Endodermal cell (in vitro differentiated cells): ENCODE results near the gene CYGB. TPM values are rescaled to one million over a fixed set of nuclear protein-coding genes. Genes with fewer than 3 reads are reported as not detected.
"Not testable (repeated sequence)": the region's sequence is repeated elsewhere in the genome, so short reads cannot be mapped to it uniquely, and the experiment has no call there.

Source experiments
- DNase-seq: peaks from one replicate; pipeline ENCODE4 v3.0.0-alpha.2; 2017
- H3K27ac ChIP-seq: 2 replicates; pipeline ENCODE4 v1.5.1; 2013; ENCODE audit warnings: mild to moderate bottlenecking, low read depth, low read length, moderate library complexity
- H3K27me3 ChIP-seq: 2 replicates; pipeline ENCODE4 v1.6.1; 2013; ENCODE audit warnings: mild to moderate bottlenecking, low read length, moderate library complexity; ENCODE audit not compliant: insufficient read depth, control insufficient read depth, poor library complexity, severe bottlenecking
- H3K36me3 ChIP-seq: 2 replicates; pipeline ENCODE4 v1.7.0; 2013; ENCODE audit warnings: mild to moderate bottlenecking, low read length, moderate library complexity; ENCODE audit not compliant: control insufficient read depth, insufficient read depth
- H3K4me1 ChIP-seq: one replicate; pipeline ENCODE4 v1.7.0; 2013; ENCODE audit warnings: low read length; ENCODE audit not compliant: control insufficient read depth, insufficient read depth
- H3K4me3 ChIP-seq: 2 replicates; pipeline ENCODE4 v1.5.1; 2013; ENCODE audit warnings: mild to moderate bottlenecking, low read length, moderate library complexity
- H3K9ac ChIP-seq: 2 replicates; pipeline ENCODE4 v1.6.1; 2013; ENCODE audit warnings: mild to moderate bottlenecking, low read length, moderate library complexity; ENCODE audit not compliant: poor library complexity, severe bottlenecking; ENCODE audit errors: extremely low read depth
- H3K9me3 ChIP-seq: 2 replicates; pipeline ENCODE4 v1.6.1; 2013; ENCODE audit warnings: mild to moderate bottlenecking, low read length, moderate library complexity; ENCODE audit not compliant: control insufficient read depth
- H3K27ac Mint-ChIP-seq: 2 replicates; pipeline ENCODE4 v1.8.0; 2020; ENCODE audit warnings: mixed read lengths
- H3K27me3 Mint-ChIP-seq: 2 replicates; pipeline ENCODE4 v1.8.0; 2021; ENCODE audit warnings: mild to moderate bottlenecking, mixed read lengths; ENCODE audit not compliant: insufficient read depth
- H3K36me3 Mint-ChIP-seq: 2 replicates; pipeline ENCODE4 v1.8.0; 2020; ENCODE audit warnings: low read depth, mixed read lengths
- H3K4me1 Mint-ChIP-seq: 2 replicates; pipeline ENCODE4 v1.8.0; 2020; ENCODE audit warnings: mixed read lengths
- H3K4me3 Mint-ChIP-seq: 2 replicates; pipeline ENCODE4 v1.8.0; 2020; ENCODE audit warnings: mild to moderate bottlenecking, moderate library complexity, mixed read lengths
- H3K9me3 Mint-ChIP-seq: 2 replicates; pipeline ENCODE4 v1.8.0; 2020; ENCODE audit warnings: mild to moderate bottlenecking, mixed read lengths
- WGBS, 2 experiments: methylation state at CpG; one replicate each; pipeline versions ENCODE4 v1.1.5 to v1.1.7; 2013; ENCODE audit warnings: missing lambda C conversion rate in 2 of 2, mixed read lengths in 1 of 2; ENCODE audit not compliant: insufficient coverage in 1 of 2, insufficient read length in 1 of 2; 5-methylcytosine and 5-hydroxymethylcytosine counted together
- total RNA-seq, 2 donors: library from RNA; stranded (reverse); fragmentation: NEBNext Ultra II Directional in 1 of 2; extraction: Animal tissue kit (Norgen Biotek cat#: 25700) in 1 of 2; gene quantifications; 2 replicates in 1 of 2; 3 replicates in 1 of 2; pipeline ENCODE4 v1.2.1, GENCODE V29; 2021
- TF ChIP-seq, protein P1 (sequence below): fragments of 200-600 bp; sonication (generic); conservative IDR thresholded peaks from 2 replicates; pipeline ENCODE4 v1.5.0; 2021; ENCODE audit warnings: antibody characterized with exemption, mild to moderate bottlenecking

Gene CYGB
- total RNA-seq, 2 donors from 2014 or later, result 2.0 to 3.4 TPM

- Mint-ChIP-seq H3K27me3 (no peaks in the 10 kb centered on the region), H3K4me3 (peak overlapping the region; percentile 94), H3K36me3 (peaks cover 57% of the 10 kb centered on the region), H3K4me1 (peaks cover 21% of the 10 kb centered on the region), H3K27ac (peak overlapping the region; percentile 64), H3K9me3 (no peaks in the 10 kb centered on the region)
- no peak overlapping the region for H3K27ac ChIP-seq
- H3K9ac ChIP-seq, result no peak overlapping the region
- no peaks in the 10 kb centered on the region for H3K9me3 ChIP-seq
- H3K27me3 ChIP-seq, result no peaks in the 10 kb centered on the region
- H3K4me3 ChIP-seq, result peak overlapping the region; percentile 47
- TF ChIP-seq, protein P1, sequence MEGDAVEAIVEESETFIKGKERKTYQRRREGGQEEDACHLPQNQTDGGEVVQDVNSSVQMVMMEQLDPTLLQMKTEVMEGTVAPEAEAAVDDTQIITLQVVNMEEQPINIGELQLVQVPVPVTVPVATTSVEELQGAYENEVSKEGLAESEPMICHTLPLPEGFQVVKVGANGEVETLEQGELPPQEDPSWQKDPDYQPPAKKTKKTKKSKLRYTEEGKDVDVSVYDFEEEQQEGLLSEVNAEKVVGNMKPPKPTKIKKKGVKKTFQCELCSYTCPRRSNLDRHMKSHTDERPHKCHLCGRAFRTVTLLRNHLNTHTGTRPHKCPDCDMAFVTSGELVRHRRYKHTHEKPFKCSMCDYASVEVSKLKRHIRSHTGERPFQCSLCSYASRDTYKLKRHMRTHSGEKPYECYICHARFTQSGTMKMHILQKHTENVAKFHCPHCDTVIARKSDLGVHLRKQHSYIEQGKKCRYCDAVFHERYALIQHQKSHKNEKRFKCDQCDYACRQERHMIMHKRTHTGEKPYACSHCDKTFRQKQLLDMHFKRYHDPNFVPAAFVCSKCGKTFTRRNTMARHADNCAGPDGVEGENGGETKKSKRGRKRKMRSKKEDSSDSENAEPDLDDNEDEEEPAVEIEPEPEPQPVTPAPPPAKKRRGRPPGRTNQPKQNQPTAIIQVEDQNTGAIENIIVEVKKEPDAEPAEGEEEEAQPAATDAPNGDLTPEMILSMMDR, result no peak
- DNase-seq, result no peak
- H3K4me1 ChIP-seq, result peaks cover 5% of the 10 kb centered on the region
- H3K36me3 ChIP-seq, result peaks cover 52% of the 10 kb centered on the region
- 92 to 99% methylated on average over 6 of the region's 6 CpGs for WGBS, 2 experiments
Measured at GRCh38 chr17:76560877-76561221, 23.3 kb upstream of the CYGB start.

GRCh38 chr17:76560036-76560876 lies 22.7 kb upstream of the CYGB start:
- Histone ChIP-seq H3K4me1 (peaks cover 5% of the 10 kb centered on the region), H3K9ac (no peak overlapping the region), H3K27ac (no peak overlapping the region), H3K9me3 (no peaks in the 10 kb centered on the region), H3K27me3 (no peaks in the 10 kb centered on the region), H3K36me3 (peaks cover 46% of the 10 kb centered on the region), H3K4me3 (peak overlapping the region; percentile 96)
- Mint-ChIP-seq H3K27me3 (no peaks in the 10 kb centered on the region), H3K4me3 (peak overlapping the region; percentile 94), H3K4me1 (peaks cover 21% of the 10 kb centered on the region), H3K36me3 (peaks cover 52% of the 10 kb centered on the region), H3K9me3 (no peaks in the 10 kb centered on the region), H3K27ac (peak overlapping the region; percentile 64)
- TF ChIP-seq, protein P1, result no peak
- 95% methylated on average over 10 of the region's 10 CpGs for WGBS, 2 experiments
- DNase-seq, result no peak

DNA sequence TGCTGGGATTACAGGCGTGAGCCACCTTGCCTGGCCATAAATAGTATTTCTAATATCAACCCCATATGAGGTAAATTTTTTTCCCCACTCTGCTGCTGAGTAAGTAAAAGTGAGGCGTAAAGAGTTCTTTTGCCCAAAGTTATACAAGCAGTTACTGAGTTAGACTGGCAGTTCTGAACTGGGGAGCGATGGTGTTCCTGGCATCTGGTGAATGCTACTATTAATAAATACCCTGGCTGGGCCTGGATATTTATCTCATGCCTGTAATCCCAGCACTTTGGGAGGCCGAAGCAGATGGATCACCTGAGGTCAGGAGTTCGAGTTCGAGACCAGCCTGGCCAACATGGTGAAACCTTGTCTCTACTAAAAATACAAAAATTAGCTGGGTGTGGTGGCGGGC lies 22.0 kb upstream of the CYGB start:
- H3K9me3 Mint-ChIP-seq, H3K27ac ChIP-seq, DNase-seq, H3K4me1 ChIP-seq, H3K27me3 ChIP-seq, H3K9ac ChIP-seq, H3K27me3 Mint-ChIP-seq, H3K9me3 ChIP-seq: not testable (repeated sequence)
- H3K4me3 ChIP-seq, result peak overlapping the region; percentile 96
- peaks cover 44% of the 10 kb centered on the region for H3K36me3 Mint-ChIP-seq
- peaks cover 21% of the 10 kb centered on the region for H3K4me1 Mint-ChIP-seq
- H3K4me3 Mint-ChIP-seq, result peak overlapping the region; percentile 94
- H3K27ac Mint-ChIP-seq, result peak overlapping the region; percentile 99
- H3K36me3 ChIP-seq, result peaks cover 39% of the 10 kb centered on the region
- WGBS, 2 experiments, result 96 to 100% methylated on average over 3 to 7 of the region's 7 CpGs
